ENCODE measurements around the gene GASK1A. TPM values are rescaled to one million over a fixed set of nuclear protein-coding genes. Genes with fewer than 3 reads are reported as not detected.

Gene GASK1A
- total RNA-seq, 1 donor from 2014 or later, result not detected

- POLR2A ChIA-PET, result no interaction called here
- ATAC-seq (ENCODE audit: low read depth), result no peak
- no peak overlapping the region for H3K27ac Mint-ChIP-seq
- H3K4me1 Mint-ChIP-seq, result no peaks in the 10 kb centered on the region
- no peak for DNase-seq
- intact Hi-C loops (cut with micrococcal nuclease), result loop anchor here (1.0 to 5.0 kb wide), 2 partner anchors 543 to 1237 kb away; no protein-coding TSS in a partner anchor
- H3K27me3 Mint-ChIP-seq, result peaks cover 15% of the 10 kb centered on the region
- no peaks in the 10 kb centered on the region for H3K36me3 Mint-ChIP-seq (ENCODE audit: low read depth)
- H3K9me3 Mint-ChIP-seq, result no peaks in the 10 kb centered on the region
- no peak for TF ChIP-seq CTCF (IDR thresholded peaks at IDR 0.05)
- CTCF ChIA-PET, result interaction anchor here (2.8 to 3.2 kb wide), 2 partner anchors 418 to 541 kb away, joined by 25 to 32 read pairs; no protein-coding TSS in a partner anchor
- H3K4me3 Mint-ChIP-seq, result no peak overlapping the region
These were observed 18.3 kb upstream of the GASK1A start for GRCh38 chr3:42960786-42961185.

- H3K9me3 Mint-ChIP-seq, result no peaks in the 10 kb centered on the region
- CTCF ChIA-PET, result interaction anchor here (0.7 to 3.2 kb wide), 6 partner anchors 14 to 1237 kb away, joined by 3 to 32 read pairs (median 4); no protein-coding TSS in a partner anchor
- no peak for TF ChIP-seq CTCF (IDR thresholded peaks at IDR 0.05)
- H3K27me3 Mint-ChIP-seq, result peaks cover 15% of the 10 kb centered on the region
- no peaks in the 10 kb centered on the region for H3K4me1 Mint-ChIP-seq
- no peaks in the 10 kb centered on the region for H3K36me3 Mint-ChIP-seq (ENCODE audit: low read depth)
- POLR2A ChIA-PET, result no interaction called here
- intact Hi-C loops (cut with micrococcal nuclease), result loop anchor here (1.0 to 5.0 kb wide), 3 partner anchors 417 to 1236 kb away; no protein-coding TSS in a partner anchor
- DNase-seq, result no peak
- no peak overlapping the region for H3K4me3 Mint-ChIP-seq
- no peak for ATAC-seq (ENCODE audit: low read depth)
- no peak overlapping the region for H3K27ac Mint-ChIP-seq
These were observed 17.5 kb upstream of the GASK1A start for GRCh38 chr3:42961633-42962032.

- ATAC-seq (ENCODE audit: low read depth) (no peak), DNase-seq (no peak)
- H3K4me3 Mint-ChIP-seq, result no peak overlapping the region
- intact Hi-C loops (cut with micrococcal nuclease), result loop anchor here (5.0 kb wide), 1 partner anchor 1234 kb away; no protein-coding TSS in a partner anchor
- H3K36me3 Mint-ChIP-seq (ENCODE audit: low read depth), result no peaks in the 10 kb centered on the region
- no peaks in the 10 kb centered on the region for H3K4me1 Mint-ChIP-seq
- no peak for TF ChIP-seq CTCF (IDR thresholded peaks at IDR 0.05)
- CTCF ChIA-PET, result no interaction called here
- no peak overlapping the region for H3K27ac Mint-ChIP-seq
- POLR2A ChIA-PET, result no interaction called here
- no peaks in the 10 kb centered on the region for H3K9me3 Mint-ChIP-seq
- H3K27me3 Mint-ChIP-seq, result peaks cover 15% of the 10 kb centered on the region
These were observed 15.8 kb upstream of the GASK1A start for GRCh38 chr3:42963269-42963668.

GRCh38 chr3:42964266-42964665 is 14.8 kb upstream of the GASK1A start:
- Mint-ChIP-seq H3K27me3 (peaks cover 18% of the 10 kb centered on the region), H3K4me3 (no peak overlapping the region), H3K27ac (no peak overlapping the region), H3K36me3 (ENCODE audit: low read depth) (no peaks in the 10 kb centered on the region), H3K9me3 (no peaks in the 10 kb centered on the region), H3K4me1 (no peaks in the 10 kb centered on the region)
- DNase-seq, result no peak
- ATAC-seq (ENCODE audit: low read depth), result no peak
- intact Hi-C loops (cut with micrococcal nuclease), result loop anchor here (5.0 kb wide), 1 partner anchor 1233 kb away; no protein-coding TSS in a partner anchor
- CTCF ChIA-PET, result no interaction called here
- no peak for TF ChIP-seq CTCF (IDR thresholded peaks at IDR 0.05)
- POLR2A ChIA-PET, result no interaction called here

GRCh38 chr3:42970557-42970956 is 8.6 kb upstream of the GASK1A start:
- no peak overlapping the region for H3K27ac Mint-ChIP-seq
- ChIA-PET POLR2A (no interaction called here), CTCF (no interaction called here)
- H3K4me3 Mint-ChIP-seq, result no peak overlapping the region
- intact Hi-C loops (cut with micrococcal nuclease), result no loop called here
- DNase-seq, result no peak
- H3K27me3 Mint-ChIP-seq, result peaks cover 7% of the 10 kb centered on the region
- no peaks in the 10 kb centered on the region for H3K4me1 Mint-ChIP-seq
- no peak for TF ChIP-seq CTCF (IDR thresholded peaks at IDR 0.05)
- no peaks in the 10 kb centered on the region for H3K36me3 Mint-ChIP-seq (ENCODE audit: low read depth)
- H3K9me3 Mint-ChIP-seq, result peaks cover 18% of the 10 kb centered on the region
- no peak for ATAC-seq (ENCODE audit: low read depth)
